ENCODE measurements around the gene C12orf42. TPM values are rescaled to one million over a fixed set of nuclear protein-coding genes. Genes with fewer than 3 reads are reported as not detected.
"Not testable (repeated sequence)": the region's sequence is repeated elsewhere in the genome, so short reads cannot be mapped to it uniquely, and the experiment has no call there.

The C12orf42 gene
- total RNA-seq, 1 experiment from 2014 or later: not detected

GRCh38 chr12:103442822-103443221 lies 52.9 kb downstream of the C12orf42 start:
- H3K27me3 ChIP-seq (ENCODE audit: low read length): peaks cover 28% of the 10 kb centered on the region; the same call in 1 of the 2 replicates
- ChIA-PET CTCF (no interaction called here), POLR2A (ENCODE audit: unreplicated experiment) (no interaction called here)
- no peak overlapping the region for H3K9ac ChIP-seq (ENCODE audit: low read length)
- no peak overlapping the region for H2AFZ ChIP-seq (ENCODE audit: low read length)
- H3K9me3 ChIP-seq (ENCODE audit: low read length): no peaks in the 10 kb centered on the region
- ATAC-seq (no peak), DNase-seq (no peak)
- H3K4me1 ChIP-seq (ENCODE audit: insufficient read depth, low read length): no peaks in the 10 kb centered on the region
- no peaks in the 10 kb centered on the region for H4K20me1 ChIP-seq (ENCODE audit: low read length)
- TF ChIP-seq EZH2 (IDR thresholded peaks at IDR 0.05; ENCODE audit: low read length, unreplicated experiment) (no peak), CTCF (conservative IDR thresholded peaks at IDR 0.05; ENCODE audit: low read depth, low read length) (no peak), EZH2phosphoT487 (IDR thresholded peaks at IDR 0.05; ENCODE audit: borderline replicate concordance, low read length) (no peak)
- H3K79me2 ChIP-seq (ENCODE audit: low read length): no peaks in the 10 kb centered on the region
- no peak overlapping the region for H3K4me2 ChIP-seq (ENCODE audit: low read length)
- no peaks in the 10 kb centered on the region for H3F3A ChIP-seq (ENCODE audit: low read length, unreplicated experiment)
- H3K9me2 ChIP-seq (replicated peaks; ENCODE audit: low read length): peaks cover 6% of the 10 kb centered on the region; the same call in 1 of the 2 replicates
- no peak overlapping the region for H3K27ac ChIP-seq (ENCODE audit: low read length)
- BruUV-seq (replicated peaks): no TSS peak
- intact Hi-C loops (cut with micrococcal nuclease): no loop called here
- H3K4me3 ChIP-seq (ENCODE audit: low read length): no peak overlapping the region
- no peaks in the 10 kb centered on the region for H3K36me3 ChIP-seq (ENCODE audit: low read depth, low read length)

DNA sequence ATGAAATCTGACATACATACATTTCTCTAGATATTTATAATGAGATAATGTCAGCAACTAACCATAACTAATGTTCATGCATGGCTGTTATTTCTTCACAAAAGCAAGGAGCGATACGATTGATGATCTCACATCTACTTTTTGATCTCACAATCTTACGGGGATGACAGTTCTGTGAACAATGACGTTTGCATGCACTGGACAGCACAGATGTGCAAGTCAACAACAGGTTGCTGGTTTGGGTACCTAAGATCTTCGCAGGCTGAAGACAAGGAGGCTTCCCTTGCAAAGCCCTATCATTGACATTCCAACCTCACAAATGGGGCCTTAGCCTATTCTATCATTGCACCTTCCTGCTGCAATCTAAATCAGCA lies 53.6 kb downstream of the C12orf42 start:
- Histone ChIP-seq H3K27ac (ENCODE audit: low read length) (no peak overlapping the region), H3K9me3 (ENCODE audit: low read length) (no peaks in the 10 kb centered on the region), H4K20me1 (ENCODE audit: low read length) (no peaks in the 10 kb centered on the region), H3K27me3 (ENCODE audit: low read length) (peaks cover 22% of the 10 kb centered on the region; the same call in 1 of the 2 replicates), H3K9ac (ENCODE audit: low read length) (no peak overlapping the region), H2AFZ (ENCODE audit: low read length) (no peak overlapping the region), H3K4me2 (ENCODE audit: low read length) (no peak overlapping the region), H3K9me2 (replicated peaks; ENCODE audit: low read length) (peaks cover 6% of the 10 kb centered on the region; the same call in 1 of the 2 replicates), H3F3A (ENCODE audit: low read length, unreplicated experiment) (no peaks in the 10 kb centered on the region), H3K4me3 (ENCODE audit: low read length) (no peak overlapping the region), H3K79me2 (ENCODE audit: low read length) (no peaks in the 10 kb centered on the region), H3K36me3 (ENCODE audit: low read depth, low read length) (no peaks in the 10 kb centered on the region), H3K4me1 (ENCODE audit: insufficient read depth, low read length) (no peaks in the 10 kb centered on the region)
- ChIA-PET CTCF (no interaction called here), POLR2A (ENCODE audit: unreplicated experiment) (no interaction called here)
- ATAC-seq (no peak), DNase-seq (no peak)
- intact Hi-C loops (cut with micrococcal nuclease): no loop called here
- no peak for TF ChIP-seq CTCF (conservative IDR thresholded peaks at IDR 0.05; ENCODE audit: low read depth, low read length)
- no peak for TF ChIP-seq EZH2phosphoT487 (IDR thresholded peaks at IDR 0.05; ENCODE audit: borderline replicate concordance, low read length)
- no peak for TF ChIP-seq EZH2 (IDR thresholded peaks at IDR 0.05; ENCODE audit: low read length, unreplicated experiment)
- BruUV-seq (replicated peaks): no TSS peak

- no peak overlapping the region for H3K27ac ChIP-seq (ENCODE audit: low read length)
- peaks cover 22% of the 10 kb centered on the region; the same call in 1 of the 2 replicates for H3K27me3 ChIP-seq (ENCODE audit: low read length)
- H4K20me1 ChIP-seq (ENCODE audit: low read length): no peaks in the 10 kb centered on the region
- H2AFZ ChIP-seq (ENCODE audit: low read length): no peak overlapping the region
- intact Hi-C loops (cut with micrococcal nuclease): no loop called here
- DNase-seq: no peak
- no peaks in the 10 kb centered on the region for H3K36me3 ChIP-seq (ENCODE audit: low read depth, low read length)
- H3K9me2 ChIP-seq (replicated peaks; ENCODE audit: low read length): peaks cover 6% of the 10 kb centered on the region; the same call in 1 of the 2 replicates
- no peaks in the 10 kb centered on the region for H3K4me1 ChIP-seq (ENCODE audit: insufficient read depth, low read length)
- CTCF ChIA-PET: no interaction called here
- BruUV-seq (replicated peaks): no TSS peak
- H3F3A ChIP-seq (ENCODE audit: low read length, unreplicated experiment): no peaks in the 10 kb centered on the region
- H3K4me2 ChIP-seq (ENCODE audit: low read length): no peak overlapping the region
- ATAC-seq: no peak
- no peak overlapping the region for H3K4me3 ChIP-seq (ENCODE audit: low read length)
- no peak overlapping the region for H3K9ac ChIP-seq (ENCODE audit: low read length)
- no peaks in the 10 kb centered on the region for H3K9me3 ChIP-seq (ENCODE audit: low read length)
- no peak for TF ChIP-seq EZH2 (IDR thresholded peaks at IDR 0.05; ENCODE audit: low read length, unreplicated experiment)
- TF ChIP-seq EZH2phosphoT487 (IDR thresholded peaks at IDR 0.05; ENCODE audit: borderline replicate concordance, low read length): no peak
- no peak for TF ChIP-seq CTCF (conservative IDR thresholded peaks at IDR 0.05; ENCODE audit: low read depth, low read length)
- no peaks in the 10 kb centered on the region for H3K79me2 ChIP-seq (ENCODE audit: low read length)
- POLR2A ChIA-PET (ENCODE audit: unreplicated experiment): no interaction called here
These were observed 54.2 kb downstream of the C12orf42 start for GRCh38 chr12:103441437-103442181.

DNA sequence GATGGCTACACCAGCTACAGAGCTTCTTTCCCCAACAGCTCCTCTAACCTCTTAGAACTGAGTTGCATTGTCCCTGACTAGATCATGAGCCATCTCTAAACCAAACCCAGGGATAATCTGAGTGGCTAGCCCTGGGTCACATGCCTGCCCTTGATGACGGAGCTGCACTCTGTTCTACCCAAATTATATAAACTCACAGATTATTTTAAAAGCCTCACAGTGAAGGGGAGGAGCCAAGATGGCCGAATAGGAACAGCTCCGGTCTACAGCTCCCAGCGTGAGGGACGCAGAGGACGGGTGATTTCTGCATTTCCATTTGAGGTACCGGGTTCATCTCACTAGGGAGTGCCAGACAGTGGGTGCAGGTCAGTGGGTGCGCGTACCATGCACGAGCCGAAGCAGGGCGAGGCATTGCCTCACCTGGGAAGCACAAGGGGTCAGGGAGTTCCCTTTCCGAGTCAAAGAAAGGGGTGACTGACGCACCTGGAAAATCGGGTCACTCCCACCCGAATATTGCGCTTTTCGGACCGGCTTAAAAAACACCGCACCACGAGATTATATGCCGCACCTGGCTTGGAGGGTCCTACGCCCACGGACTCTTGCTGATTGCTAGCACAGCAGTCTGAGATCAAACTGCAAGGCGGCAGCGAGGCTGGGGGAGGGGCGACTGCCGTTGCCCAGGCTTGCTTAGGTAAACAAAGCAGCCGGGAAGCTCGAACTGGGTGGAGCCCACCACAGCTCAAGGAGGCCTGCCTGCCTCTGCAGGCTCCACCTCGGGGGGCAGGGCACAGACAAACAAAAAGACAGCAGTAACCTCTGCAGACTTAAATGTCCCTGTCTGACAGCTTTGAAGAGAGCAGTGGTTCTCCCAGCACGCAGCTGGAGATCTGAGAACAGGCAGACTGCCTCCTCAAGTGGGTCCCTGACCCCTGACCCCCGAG lies 61.3 kb downstream of the C12orf42 start:
- H3F3A ChIP-seq (ENCODE audit: low read length, unreplicated experiment); BruUV-seq (replicated peaks); H3K9ac ChIP-seq (ENCODE audit: low read length); H4K20me1 ChIP-seq (ENCODE audit: low read length); H3K9me2 ChIP-seq (replicated peaks; ENCODE audit: low read length); H3K36me3 ChIP-seq (ENCODE audit: low read depth, low read length); H3K27me3 ChIP-seq (ENCODE audit: low read length); CTCF ChIA-PET; ATAC-seq; H3K9me3 ChIP-seq (ENCODE audit: low read length); POLR2A ChIA-PET (ENCODE audit: unreplicated experiment); H3K4me1 ChIP-seq (ENCODE audit: insufficient read depth, low read length); intact Hi-C loops (cut with micrococcal nuclease); H3K79me2 ChIP-seq (ENCODE audit: low read length); H3K27ac ChIP-seq (ENCODE audit: low read length): not testable (repeated sequence)
- peak overlapping the region; percentile 64 for H2AFZ ChIP-seq (ENCODE audit: low read length)
- H3K4me2 ChIP-seq (ENCODE audit: low read length): peak overlapping the region; percentile 41; the same call in 1 of the 2 replicates
- peak; percentile 37 for DNase-seq
- H3K4me3 ChIP-seq (ENCODE audit: low read length): peak overlapping the region; percentile 55; the same call in 1 of the 2 replicates
